Activated T-helper 1 cell treated with Interleukin-2 at 50 U/mL for 16 hours (primary cell): Measurements from ENCODE around the gene COL25A1.
"Not testable (repeated sequence)": the region's sequence is repeated elsewhere in the genome, so short reads cannot be mapped to it uniquely, and the experiment has no call there.

ENCODE experiments used
- DNase-seq: peaks from one replicate; pipeline ENCODE4 v3.0.0-alpha.2; 2020; ENCODE audit warnings: low read depth

Gene COL25A1

DNA sequence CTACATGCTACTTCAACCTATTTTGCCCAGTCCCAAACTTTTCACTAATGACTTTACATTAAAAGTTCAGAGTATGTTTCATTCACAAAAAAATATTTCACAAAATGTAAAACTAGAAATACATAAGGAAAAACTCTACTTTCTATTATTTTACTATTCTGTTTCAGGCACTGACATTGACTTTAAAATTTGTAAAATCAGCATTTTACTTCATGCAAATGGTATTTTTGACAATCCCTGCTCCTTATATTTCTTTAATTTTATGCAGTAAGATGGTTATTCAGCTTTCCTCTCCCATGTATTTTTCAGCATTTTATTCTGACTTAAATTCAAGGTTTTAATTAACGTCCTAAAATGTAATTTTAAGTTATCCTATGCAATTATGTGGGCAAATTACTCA, 178.5 kb downstream of the COL25A1 start:
- no peak for DNase-seq

DNA sequence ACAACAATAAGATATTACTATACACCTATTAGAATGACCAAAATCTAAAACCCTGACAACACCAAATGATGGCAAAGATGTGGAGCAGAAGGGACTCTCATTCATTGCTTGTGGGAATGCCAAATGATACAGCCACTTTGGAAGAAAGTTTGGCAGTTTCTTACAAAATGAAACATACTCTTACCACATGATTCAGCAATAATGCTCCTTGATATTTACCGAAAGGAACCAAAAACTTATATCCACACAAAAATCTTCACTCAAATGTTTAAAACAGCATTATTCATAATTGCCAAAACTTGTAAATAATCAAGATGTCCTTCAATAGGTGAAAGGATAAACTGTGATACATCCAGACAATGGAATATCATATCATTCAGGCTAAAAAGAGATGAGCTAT, 180.9 kb downstream of the COL25A1 start:
- DNase-seq = no peak

DNA sequence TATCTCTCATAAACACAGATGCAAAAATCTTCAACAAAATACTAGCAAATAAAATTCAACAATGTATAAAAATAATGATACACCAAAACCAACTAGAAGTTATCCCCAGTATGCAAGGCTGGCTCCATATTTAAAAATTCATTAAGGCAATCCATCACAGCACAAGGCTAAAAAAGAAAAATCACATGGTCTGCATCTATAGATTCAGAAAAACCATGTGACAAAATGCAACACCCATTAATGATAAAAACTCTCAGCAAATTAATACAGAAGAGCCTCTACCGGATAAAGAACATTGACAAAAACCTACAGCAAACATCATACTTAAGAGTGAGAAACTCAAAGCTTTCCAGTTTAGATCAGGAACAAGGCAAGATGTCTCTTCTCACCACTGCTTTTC, 182.6 kb downstream of the COL25A1 start:
- DNase-seq = no peak

DNA sequence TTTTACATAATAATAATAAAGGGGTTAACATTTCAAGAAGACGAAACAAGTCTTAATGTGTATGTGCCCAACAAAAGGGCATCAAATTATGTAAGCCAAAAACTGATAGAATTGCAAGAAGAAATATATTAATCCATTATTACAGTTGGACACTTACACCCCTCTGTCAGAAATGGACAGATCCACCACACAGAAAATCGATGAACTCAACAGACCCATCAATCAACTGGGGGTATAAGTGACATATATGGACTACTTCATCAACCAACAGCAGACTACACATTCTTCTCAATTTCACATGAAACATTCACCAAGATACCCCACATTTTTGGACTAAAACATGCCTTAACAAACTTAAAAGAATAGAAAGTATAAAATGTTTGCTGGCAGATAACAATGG, 183.8 kb downstream of the COL25A1 start:
- DNase-seq = no peak

DNA sequence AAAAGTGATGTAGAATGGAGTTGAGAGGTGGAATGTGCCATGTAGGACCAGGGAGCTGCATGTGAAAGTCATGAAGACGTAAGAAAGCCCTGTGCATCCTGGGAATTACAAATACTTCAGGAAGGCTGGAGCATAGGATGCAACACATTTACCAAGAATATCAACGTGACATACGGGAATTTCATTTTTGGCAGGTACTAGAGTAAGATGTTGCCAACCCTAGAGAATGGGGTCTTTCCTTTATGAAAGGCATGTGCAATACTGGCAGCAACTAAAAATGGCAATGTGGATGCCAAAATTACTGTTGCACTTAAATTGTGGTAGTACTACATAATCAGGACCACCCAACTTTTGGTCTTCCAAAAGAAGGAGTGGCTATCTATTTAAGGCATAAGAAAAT, 188.0 kb downstream of the COL25A1 start:
- DNase-seq = no peak

DNA sequence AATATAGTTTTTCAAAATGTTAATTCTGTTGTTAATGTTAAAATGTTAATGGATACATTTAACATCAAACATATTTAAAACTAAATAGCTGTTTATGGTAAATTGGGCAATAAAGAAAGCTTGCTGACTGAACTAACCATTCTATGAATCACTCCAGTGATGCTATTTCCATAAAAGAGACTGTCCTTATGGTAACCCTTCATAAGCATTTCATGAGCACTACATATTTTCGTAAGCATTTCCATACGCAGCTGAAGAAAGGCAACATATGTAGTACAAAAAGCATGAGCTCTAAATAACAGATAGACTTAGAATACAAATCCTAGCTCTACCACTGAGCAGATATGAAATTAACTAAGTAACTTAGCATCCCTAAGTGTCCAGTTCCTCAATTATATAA, 188.9 kb downstream of the COL25A1 start:
- DNase-seq = no peak

DNA sequence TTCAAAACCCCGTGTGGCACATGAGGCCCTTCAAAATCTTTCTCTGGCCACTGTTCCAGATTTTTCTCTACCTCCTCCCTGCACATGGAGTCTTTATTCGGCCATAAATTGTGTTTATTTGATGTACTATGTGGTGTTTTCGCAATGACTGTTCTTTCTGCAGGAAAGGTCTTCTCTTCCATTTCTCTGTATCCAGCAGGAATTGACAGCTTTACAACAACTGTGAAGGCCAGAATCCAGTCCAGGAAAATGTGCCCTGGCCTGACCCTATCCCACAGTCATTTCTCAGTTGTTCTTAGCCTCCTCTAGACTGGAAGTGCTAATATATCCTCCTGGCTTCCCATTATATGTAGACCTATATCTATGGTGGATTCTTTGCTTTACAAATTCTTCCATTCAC, 191.4 kb downstream of the COL25A1 start:
- no peak for DNase-seq

DNA sequence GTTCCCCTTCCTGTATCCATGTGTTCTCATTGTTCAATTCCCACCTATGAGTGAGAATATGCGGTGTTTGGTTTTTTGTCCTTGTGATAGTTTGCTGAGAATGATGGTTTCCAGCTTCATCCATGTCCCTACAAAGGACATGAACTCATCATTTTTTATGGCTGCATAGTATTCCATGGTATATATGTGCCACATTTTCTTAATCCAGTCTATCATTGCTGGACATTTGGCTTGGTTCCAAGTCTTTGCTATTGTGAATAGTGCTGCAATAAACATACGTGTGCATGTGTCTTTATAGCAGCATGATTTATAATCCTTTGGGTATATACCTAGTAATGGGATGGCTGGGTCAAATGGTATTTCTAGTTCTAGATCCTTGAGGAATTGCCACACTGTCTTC, 194.2 kb downstream of the COL25A1 start:
- DNase-seq = not testable (repeated sequence)

DNA sequence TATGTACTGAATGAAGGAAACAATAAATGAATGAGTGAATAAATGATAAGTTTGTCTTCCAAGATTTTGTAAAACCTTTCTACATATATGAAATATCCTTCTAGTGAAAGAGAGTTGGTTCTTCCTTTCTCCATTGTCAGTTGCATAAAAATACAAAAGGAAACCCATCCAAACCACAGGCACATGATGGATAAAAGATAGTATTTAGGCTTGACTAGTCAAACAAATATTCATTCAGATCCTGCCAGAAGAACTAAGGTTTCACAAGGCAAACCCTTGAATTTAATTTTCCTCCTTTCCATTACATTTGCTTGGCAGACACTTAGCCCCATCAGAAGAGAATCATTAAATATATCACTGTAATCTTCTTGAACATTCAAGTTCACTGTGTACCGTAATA, 208.4 kb downstream of the COL25A1 start:
- DNase-seq = no peak

DNA sequence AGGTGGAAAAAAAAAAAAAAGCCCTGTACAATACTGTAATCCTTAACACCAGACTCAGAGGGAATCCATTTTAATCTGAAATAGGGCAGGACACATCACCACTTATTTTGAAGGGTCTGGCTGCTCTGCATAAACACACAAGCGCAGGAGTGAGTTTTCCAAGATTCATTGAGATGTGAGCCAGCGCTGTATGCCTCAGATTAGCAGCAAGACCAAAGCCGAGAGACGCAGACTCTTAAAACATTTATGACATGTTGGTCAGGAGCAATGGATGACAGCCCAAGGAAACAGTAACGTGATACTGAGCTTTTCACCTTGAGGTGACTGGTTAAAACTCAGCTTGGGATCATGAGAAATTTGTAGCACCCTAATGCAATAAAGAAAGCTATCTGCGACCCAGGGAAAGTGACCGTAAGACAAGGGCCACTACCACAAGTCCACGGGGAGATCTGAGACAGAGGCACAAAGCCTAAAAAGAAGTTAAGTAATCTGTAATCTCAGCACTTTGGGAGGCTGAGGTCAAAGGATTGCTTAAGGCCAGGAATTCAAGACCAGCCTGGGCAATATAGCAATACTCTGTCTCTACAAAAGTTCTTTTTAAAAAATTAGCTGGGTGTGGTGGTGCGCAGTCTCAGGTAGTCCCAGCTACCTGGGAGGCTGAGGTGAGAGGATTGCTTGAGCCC, 210.6 kb downstream of the COL25A1 start:
- no peak for DNase-seq

DNA sequence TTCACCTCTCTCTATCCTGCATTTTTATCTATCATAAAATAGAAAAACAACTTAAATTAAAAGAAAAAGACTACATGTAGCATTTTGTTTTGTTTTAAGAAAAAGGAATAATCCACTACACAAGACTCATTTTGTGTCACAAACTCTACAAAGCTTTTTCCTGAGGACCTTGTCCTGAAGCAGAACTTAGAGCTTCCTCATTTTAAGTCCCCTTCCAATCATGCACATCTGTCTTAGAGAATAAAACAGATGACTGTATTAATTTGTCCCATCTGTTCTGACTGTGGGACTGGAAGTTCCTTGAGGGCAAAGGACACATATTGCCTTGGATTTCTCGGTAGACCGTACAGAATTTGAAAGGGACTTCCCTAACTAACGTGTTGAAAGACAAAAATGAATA, 218.5 kb downstream of the COL25A1 start:
- DNase-seq = no peak

DNA sequence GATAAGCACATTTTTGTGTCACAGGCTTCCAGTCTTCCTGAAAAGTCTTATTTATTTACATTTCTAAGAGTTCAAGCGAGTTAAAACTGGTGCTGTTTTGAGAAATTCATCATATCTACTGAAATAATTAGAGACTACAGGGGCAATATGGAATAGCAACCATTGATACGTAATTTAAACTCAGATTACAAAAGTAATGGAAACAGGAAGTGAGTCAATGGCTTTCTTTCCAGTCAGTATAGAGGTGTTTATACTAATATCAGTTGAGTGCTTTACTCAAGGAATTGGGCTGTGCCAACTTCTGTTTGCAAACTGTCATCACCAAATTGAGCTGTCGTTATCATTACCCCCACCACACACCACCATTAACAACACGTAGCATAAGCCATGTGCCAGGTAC, 222.7 kb downstream of the COL25A1 start:
- no peak for DNase-seq

DNA sequence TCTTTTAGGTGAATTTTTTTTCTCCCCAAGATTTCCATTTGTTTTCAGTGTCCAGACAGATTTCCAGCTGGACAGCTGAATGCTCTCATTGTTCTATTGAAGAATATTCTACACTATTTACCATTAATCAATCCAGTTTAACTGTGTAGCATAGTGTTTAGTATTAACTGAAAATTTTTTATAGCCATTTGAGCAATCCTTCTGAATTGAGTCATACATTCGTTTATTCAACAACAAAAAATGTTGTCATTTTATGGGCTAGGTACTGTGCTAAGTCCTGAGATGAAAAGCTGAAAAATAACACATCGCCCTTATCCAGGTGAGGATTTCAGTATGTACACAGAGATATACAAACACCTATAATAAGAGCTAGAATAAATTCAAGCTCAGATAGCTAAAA, 223.3 kb downstream of the COL25A1 start:
- no peak for DNase-seq

DNA sequence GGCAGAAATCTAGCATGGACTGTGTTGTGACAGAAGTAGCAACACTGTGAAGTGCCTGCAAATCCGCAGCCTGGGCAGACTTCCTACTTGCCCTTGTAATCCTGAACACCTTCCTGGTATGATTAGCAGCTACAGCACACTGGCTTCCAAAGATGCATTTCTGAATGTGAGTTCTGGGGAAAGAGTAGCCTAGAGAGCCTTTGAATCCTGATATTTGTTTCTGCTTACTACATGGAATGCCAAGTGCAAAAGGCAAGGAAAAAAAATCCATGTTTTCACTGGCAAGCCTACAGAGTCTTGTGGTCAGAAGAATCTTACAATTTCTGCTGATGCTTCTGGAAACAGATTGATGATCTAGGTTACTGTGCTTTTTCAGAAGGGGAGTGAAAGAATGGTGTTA, 223.7 kb downstream of the COL25A1 start:
- DNase-seq = no peak

DNA sequence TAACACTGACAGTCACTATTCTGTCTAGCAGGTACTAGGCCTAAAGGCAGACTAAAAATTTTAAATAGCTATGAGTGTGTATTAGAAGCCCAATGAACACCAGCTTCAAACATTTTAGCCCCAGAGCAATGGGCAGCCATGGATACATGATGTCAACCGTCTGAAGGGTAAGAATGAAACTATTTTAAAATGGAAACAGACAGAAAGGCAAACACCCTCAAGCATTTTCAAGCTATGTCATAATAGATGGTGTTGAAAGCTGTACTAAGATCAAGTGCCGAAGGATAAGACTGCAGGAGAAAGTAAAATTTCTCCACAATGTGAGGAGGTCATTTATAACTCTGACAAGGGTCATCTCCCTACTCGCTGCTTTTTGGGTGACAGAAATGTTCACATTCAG, 225.0 kb downstream of the COL25A1 start:
- no peak for DNase-seq

DNA sequence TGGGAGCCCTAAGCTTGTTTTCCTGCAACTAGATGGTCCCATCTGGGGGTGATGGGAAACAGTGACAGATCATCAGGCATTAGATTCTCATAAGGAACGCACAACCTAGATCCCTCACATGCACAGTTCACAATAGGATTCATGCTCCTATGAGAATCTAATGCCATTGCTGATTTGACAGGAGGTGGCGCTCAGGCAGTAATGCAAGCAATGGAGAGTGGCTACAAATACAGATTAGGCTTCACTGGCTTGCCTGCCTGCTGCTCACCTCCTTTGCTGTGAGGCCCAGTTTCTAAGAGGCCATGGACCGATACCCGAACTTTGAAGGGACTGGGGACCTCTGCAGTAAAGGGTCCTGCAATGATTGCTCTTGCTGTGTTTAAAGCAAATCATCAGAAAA, 225.7 kb downstream of the COL25A1 start:
- DNase-seq = not testable (repeated sequence)

DNA sequence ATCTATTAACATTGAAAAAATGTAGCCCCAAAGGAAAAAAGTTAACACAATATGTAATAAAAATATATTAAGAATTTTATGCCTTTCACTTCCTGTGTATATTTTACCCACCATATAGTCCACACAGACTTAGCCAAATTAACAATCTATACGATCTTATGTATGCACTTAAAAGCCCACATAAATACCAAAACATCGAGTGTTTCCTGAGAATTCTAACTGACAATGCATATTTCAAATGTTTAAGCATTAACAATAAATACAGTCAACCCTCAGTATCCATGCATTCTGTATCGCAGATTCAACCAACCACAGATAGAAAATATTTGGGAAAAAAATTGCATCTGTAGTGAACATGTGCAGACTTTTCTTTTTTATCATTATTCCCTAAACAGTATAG, 226.8 kb downstream of the COL25A1 start:
- DNase-seq = no peak

DNA sequence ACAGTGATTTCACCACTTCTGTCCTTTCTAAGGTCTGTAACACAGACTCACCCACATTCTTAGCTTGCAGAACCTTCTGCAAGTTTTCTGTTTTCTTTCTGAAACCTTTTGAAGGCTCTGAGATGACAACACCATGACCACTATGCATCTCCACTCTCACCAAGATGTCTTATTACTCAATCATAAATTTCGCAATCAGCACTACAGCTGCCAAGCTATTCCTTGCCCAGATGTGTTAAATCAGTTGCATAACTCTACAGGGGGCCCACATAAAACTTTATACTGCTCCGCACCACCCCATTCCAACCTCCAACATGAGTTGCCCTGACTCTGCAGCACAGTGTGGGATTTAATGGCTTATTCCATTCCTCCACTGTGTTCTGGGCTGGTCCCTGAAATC, 229.9 kb downstream of the COL25A1 start:
- DNase-seq = no peak

DNA sequence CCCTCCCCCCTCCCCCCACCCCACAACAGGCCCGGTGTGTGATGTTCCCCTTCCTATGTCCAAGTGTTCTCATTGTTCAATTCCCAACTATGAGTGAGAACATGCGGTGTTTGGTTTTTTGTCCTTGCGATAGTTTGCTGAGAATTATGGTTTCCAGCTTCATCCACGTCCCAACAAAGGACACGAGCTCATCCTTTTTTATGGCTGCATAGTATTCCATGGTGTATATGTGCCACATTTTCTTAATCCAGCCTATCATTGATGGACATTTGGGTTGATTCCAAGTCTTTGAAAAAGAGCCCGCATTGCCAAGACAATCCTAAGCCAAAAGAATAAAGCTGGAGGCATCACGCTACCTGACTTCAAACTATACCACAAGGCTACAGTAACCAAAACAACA, 231.8 kb downstream of the COL25A1 start:
- DNase-seq = not testable (repeated sequence)

DNA sequence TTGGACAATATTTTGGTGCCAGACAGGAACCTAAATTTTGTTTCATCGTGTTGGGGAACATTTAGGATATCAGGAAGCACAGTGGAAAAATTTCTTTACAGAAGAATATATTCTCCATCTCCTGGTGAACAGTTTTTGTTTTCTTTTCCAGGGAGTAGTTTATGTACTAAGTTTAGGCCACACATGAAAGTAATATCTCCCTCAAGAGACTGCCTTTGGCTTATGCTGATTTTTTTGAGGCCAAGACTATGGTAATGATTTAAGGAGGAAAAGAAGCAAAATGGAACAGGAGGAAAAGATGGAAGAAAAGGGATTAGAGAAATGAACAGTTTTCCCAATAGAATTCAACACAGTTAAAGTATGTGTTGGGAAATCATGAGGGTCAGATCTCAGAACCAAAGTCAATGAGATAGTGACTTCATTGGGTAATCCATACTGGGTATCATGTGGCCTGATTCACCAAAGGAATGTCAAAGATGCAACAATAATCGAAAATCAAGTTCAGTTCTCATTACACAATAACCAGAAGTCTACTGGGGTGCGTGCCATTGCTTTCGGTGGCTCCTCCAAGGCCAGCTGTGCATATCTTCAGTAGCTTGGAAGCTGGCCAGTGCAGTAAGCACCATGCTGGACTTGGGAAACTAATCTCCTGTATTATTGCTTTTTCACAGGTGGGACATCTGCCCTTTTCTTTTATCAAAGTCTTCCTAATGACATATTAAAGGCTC, 234.8 kb downstream of the COL25A1 start:
- DNase-seq = no peak

DNA sequence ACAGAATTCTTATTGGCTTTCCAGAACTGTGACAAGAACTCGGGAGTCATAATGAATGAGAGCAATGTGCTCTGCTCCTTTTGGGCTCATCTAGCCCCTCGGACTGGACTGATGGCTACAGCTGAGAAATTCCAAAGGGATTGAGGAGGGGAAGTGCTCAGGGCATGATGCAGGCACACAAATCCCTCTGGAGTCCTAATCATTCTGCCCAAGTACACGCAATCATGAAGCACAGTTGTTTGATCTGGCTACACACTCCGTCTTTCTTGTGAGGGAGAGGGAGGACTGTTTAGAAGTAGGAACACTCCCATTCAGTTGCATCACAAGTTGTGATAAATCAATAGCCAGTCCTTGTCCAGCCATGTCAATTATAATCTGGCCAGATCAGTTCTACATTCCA, 237.5 kb downstream of the COL25A1 start:
- DNase-seq = no peak

DNA sequence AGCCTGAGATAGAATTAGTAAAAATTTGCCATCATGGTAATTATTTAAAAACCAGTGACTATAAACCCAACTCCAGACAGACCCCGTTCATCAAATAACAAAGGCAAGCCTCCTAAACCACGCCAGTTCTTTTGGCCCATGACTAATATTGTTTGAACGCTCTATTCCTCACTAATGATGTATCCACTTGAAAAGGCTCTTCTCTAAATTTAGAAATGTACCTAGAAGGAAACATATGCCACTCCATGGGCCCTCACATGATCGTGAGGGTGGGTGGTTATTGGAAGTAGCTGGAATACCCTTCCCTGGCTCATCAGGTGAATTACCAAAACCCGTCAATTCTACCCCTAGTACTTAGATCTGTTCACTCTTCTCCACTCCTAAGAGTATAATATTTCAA, 249.2 kb downstream of the COL25A1 start:
- no peak for DNase-seq

DNA sequence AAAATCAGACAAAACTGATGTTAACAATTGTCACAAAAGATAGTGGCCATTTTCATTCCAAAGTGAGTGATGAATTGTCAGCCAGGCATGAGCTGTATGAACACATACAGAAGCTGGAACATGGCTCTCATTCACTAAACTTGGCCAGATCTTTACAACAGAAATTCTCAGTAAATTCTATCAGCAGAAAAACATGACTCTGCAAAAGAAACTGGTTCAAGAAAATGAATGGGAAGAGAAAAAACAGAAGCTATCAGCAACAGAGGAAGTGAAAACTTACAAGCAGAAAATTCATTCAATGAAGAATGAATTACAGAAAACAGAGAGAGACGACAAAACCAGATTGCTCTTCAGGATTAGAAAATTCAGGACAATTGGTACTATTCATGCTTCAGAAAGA, 249.6 kb downstream of the COL25A1 start:
- no peak for DNase-seq

DNA sequence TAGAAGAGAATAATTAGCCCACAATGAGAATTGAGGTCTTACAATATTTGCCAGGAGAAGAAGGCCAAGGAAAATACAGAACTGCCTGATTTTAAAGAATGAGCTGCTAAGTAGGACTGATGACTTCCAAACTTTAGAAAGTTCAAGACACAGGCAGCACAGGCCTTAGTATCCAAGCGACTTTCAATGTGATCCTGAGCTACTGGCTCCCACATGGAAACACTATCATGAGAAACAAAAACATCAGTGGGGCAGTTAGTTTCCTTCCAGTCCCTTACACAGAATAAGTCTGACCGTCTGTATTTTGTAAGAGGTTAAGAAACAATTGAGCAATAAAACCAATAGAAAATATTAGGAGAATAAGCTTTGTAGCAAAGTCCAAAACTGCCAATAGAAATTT, 251.4 kb downstream of the COL25A1 start:
- no peak for DNase-seq
